ENCODE measurements around the gene AFAP1L1.

Gene AFAP1L1

GRCh38 chr5:149283626-149284480 lies 12.2 kb downstream of the AFAP1L1 start:
- H3K4me3 ChIP-seq (ENCODE audit: low read depth, low read length), result no peak overlapping the region

GRCh38 chr5:149284501-149284900 lies 12.8 kb downstream of the AFAP1L1 start:
- H3K4me3 ChIP-seq (ENCODE audit: low read depth, low read length), result no peak overlapping the region

GRCh38 chr5:149285153-149285552 lies 13.5 kb downstream of the AFAP1L1 start:
- H3K4me3 ChIP-seq (ENCODE audit: low read depth, low read length), result no peak overlapping the region

GRCh38 chr5:149288436-149288835 lies 16.8 kb downstream of the AFAP1L1 start:
- no peak overlapping the region for H3K4me3 ChIP-seq (ENCODE audit: low read depth, low read length)

- no peak overlapping the region for H3K4me3 ChIP-seq (ENCODE audit: low read depth, low read length)
Measured at GRCh38 chr5:149289301-149289700, 17.6 kb downstream of the AFAP1L1 start.

GRCh38 chr5:149294872-149295829 lies 23.5 kb downstream of the AFAP1L1 start:
- H3K4me3 ChIP-seq (ENCODE audit: low read depth, low read length), result no peak overlapping the region

- no peak overlapping the region for H3K4me3 ChIP-seq (ENCODE audit: low read depth, low read length)
Measured at GRCh38 chr5:149297340-149298025, 25.8 kb downstream of the AFAP1L1 start.

- H3K4me3 ChIP-seq (ENCODE audit: low read depth, low read length), result no peak overlapping the region
Measured at GRCh38 chr5:149298163-149298562, 26.5 kb downstream of the AFAP1L1 start.

- no peak overlapping the region for H3K4me3 ChIP-seq (ENCODE audit: low read depth, low read length)
Measured at GRCh38 chr5:149298842-149299404, 27.3 kb downstream of the AFAP1L1 start.

- H3K4me3 ChIP-seq (ENCODE audit: low read depth, low read length), result no peak overlapping the region
Measured at GRCh38 chr5:149299451-149300054, 27.9 kb downstream of the AFAP1L1 start.

- H3K4me3 ChIP-seq (ENCODE audit: low read depth, low read length), result no peak overlapping the region
Measured at GRCh38 chr5:149300441-149300840, 28.8 kb downstream of the AFAP1L1 start.

GRCh38 chr5:149301049-149301743 lies 29.5 kb downstream of the AFAP1L1 start:
- no peak overlapping the region for H3K4me3 ChIP-seq (ENCODE audit: low read depth, low read length)

GRCh38 chr5:149301744-149302380 lies 30.2 kb downstream of the AFAP1L1 start:
- H3K4me3 ChIP-seq (ENCODE audit: low read depth, low read length), result no peak overlapping the region

- no peak overlapping the region for H3K4me3 ChIP-seq (ENCODE audit: low read depth, low read length)
Measured at GRCh38 chr5:149302641-149303040, 31.0 kb downstream of the AFAP1L1 start.

GRCh38 chr5:149303210-149303609 lies 31.6 kb downstream of the AFAP1L1 start:
- H3K4me3 ChIP-seq (ENCODE audit: low read depth, low read length), result no peak overlapping the region

- H3K4me3 ChIP-seq (ENCODE audit: low read depth, low read length), result no peak overlapping the region
Measured at GRCh38 chr5:149304195-149305078, 32.8 kb downstream of the AFAP1L1 start.

GRCh38 chr5:149309354-149309753 lies 37.7 kb downstream of the AFAP1L1 start:
- H3K4me3 ChIP-seq (ENCODE audit: low read depth, low read length), result no peak overlapping the region

- no peak overlapping the region for H3K4me3 ChIP-seq (ENCODE audit: low read depth, low read length)
Measured at GRCh38 chr5:149310488-149310887, 38.8 kb downstream of the AFAP1L1 start.
